D721Med (cell line): Measurements from ENCODE around the gene MACF1.

ENCODE experiments used
- DNase-seq: peaks from one replicate; pipeline ENCODE4 v3.0.0; 2011; ENCODE audit warnings: low spot score; ENCODE audit not compliant: insufficient read length
- FAIRE-seq: peaks from 2 replicates; lab custom pipeline; 2011; peaks lifted over from hg19 to GRCh38; lab: Jason Lieb, UNC
- TF ChIP-seq, protein P1 (sequence below): IDR thresholded peaks from 2 replicates; pipeline ENCODE4 v1.5.1; 2012; ENCODE audit warnings: mild to moderate bottlenecking, control low read depth; ENCODE audit not compliant: insufficient read depth; ENCODE audit errors: missing control alignments

Gene MACF1

GRCh38 chr1:39352881-39353280, 148.4 kb downstream of the MACF1 start:
- no peak for DNase-seq

DNA sequence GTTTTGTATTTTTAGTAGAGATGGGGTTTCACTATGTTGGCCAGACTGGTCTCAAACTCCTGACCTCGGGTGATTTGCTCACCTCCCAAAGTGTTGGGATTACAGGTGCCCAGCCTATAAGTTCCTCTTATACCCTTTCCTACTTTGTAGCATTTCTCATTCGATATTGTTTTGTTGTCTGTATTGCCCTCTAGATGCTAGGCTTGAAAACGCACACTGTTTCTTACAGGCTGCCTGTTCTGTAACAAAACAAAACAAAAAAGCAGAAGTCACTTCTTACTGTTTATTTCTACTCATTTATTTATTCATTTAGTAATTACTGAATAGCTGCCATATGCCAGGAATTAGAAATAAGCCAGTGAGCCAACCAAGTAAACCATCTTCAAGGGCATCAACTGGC, 150.1 kb downstream of the MACF1 start:
- TF ChIP-seq, protein P1, sequence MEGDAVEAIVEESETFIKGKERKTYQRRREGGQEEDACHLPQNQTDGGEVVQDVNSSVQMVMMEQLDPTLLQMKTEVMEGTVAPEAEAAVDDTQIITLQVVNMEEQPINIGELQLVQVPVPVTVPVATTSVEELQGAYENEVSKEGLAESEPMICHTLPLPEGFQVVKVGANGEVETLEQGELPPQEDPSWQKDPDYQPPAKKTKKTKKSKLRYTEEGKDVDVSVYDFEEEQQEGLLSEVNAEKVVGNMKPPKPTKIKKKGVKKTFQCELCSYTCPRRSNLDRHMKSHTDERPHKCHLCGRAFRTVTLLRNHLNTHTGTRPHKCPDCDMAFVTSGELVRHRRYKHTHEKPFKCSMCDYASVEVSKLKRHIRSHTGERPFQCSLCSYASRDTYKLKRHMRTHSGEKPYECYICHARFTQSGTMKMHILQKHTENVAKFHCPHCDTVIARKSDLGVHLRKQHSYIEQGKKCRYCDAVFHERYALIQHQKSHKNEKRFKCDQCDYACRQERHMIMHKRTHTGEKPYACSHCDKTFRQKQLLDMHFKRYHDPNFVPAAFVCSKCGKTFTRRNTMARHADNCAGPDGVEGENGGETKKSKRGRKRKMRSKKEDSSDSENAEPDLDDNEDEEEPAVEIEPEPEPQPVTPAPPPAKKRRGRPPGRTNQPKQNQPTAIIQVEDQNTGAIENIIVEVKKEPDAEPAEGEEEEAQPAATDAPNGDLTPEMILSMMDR = peak; percentile 3
- FAIRE-seq (no peak), DNase-seq (no peak)

More at GRCh38 chr1:39352881-39353280, 148.4 kb downstream of the MACF1 start:
- FAIRE-seq = no peak
- TF ChIP-seq, protein P1 = no peak

GRCh38 chr1:39358491-39358890, 154.0 kb downstream of the MACF1 start:
- no peak for FAIRE-seq
- no peak for DNase-seq
- TF ChIP-seq, protein P1 = no peak

DNA sequence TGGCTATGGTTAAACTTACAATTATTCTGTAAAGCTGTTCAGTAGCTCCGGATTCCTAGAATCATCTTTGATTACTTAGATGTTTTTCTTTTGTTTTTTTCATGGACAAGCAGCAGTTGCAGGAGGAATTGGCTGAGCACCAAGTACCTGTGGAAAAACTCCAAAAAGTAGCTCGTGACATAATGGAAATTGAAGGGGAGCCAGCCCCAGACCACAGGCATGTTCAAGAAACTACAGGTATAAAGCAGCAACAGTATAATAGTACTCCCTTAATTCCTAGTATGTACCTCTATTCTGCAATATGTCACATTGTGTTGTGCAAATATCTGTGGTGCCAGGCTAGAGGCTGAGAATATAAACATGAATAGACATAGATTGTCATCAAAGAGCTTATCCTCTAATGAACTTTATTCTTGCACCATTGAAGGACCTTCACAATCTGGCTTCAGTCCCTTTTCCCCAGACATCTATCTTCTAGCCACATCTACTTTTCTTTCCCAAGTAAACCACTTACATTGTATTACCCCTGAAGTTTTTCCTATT, 154.6 kb downstream of the MACF1 start:
- no peak for FAIRE-seq
- no peak for DNase-seq
- TF ChIP-seq, protein P1 = no peak

DNA sequence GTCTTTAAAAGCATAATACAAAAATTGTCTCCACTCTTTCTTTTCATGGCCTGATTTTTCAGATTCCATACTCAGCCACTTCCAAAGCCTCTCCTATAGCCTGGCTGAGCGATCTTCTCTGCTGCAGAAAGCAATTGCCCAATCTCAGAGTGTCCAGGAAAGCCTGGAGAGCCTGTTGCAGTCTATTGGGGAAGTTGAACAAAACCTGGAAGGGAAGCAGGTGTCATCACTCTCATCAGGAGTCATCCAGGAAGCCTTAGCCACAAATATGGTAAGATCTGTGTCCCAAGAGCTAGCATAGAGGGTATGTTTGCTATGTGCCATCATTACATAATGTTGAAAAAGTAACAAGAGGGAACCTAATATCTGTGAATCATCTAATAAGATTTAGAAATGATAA, 156.2 kb downstream of the MACF1 start:
- FAIRE-seq = no peak
- TF ChIP-seq, protein P1 = no peak
- DNase-seq = no peak

- FAIRE-seq (no peak), DNase-seq (no peak)
- TF ChIP-seq, protein P1 = no peak
These were observed 157.0 kb downstream of the MACF1 start for GRCh38 chr1:39361446-39361845.

- FAIRE-seq = no peak
- no peak for DNase-seq
- TF ChIP-seq, protein P1 = no peak
These were observed 158.8 kb downstream of the MACF1 start for GRCh38 chr1:39363267-39363666.
